Measurements from ENCODE around the gene COBL.
A peak's percentile ranks its signal among the peaks of the same experiment; 100 is the strongest.

DNA sequence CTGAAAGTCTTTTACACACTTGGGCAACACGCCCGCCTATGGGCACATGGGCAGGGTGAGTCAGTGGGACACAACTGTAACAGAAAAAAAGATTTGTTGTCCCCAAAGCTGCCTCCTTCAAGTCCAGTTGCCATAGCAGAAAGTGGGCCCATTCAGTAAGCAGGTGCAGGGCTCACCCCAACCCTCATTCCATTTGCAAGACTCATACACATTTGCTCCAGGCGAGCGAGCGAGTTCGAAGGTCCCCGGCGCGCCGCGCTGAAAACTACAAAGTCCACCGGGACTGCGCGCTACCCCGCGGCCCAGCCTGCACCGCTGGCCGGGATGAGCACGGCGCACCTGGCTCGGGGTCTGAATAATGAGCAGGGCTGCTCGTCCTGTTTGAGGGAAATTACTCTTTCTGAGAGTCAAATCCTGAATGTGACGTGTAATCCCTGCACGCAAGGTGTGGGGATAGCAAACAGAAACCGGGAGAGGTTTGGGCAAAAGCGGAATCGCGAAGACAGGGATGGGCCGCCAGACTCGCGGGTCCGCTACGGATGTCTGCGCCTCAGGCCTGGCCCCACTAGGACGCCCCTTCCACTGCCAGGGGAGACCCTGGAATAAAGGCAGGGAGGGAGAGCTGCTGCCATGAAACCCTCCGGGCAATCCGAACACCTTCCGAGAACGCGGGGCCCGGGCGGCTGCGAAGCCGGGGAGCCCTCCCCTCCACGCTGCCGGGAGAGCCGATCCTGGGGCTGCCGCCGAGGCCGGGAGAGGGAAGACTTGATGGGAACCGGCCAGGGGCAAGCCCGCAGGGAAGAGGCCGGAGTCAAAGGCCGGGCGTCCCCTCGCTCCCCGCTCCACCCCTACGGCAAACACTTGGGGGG lies 982 bp downstream of the COBL start:
- TF ChIP-seq POLR2A (IDR thresholded peaks at IDR 0.05), result no peak
- peak in 2 of 3 donors; percentile 23 to 55 for TF ChIP-seq POLR2AphosphoS5 (IDR thresholded peaks at IDR 0.05)
